Stomach (tissue), 9 donors: Measurements from ENCODE around the gene KDM3A. TPM values are rescaled to one million over a fixed set of nuclear protein-coding genes. Genes with fewer than 3 reads are reported as not detected.

Experiments used
- DNase-seq, 2 donors: peaks; one replicate each; pipeline versions ENCODE4 v3.0.0 to v3.0.0-alpha.2; 2013 to 2019
- H3K27ac ChIP-seq, 5 donors: fragments of 200-600 bp in 4 of 5; sonication (generic) in 4 of 5; one replicate each; pipeline ENCODE4 v1.5.1; 2013 to 2019; ENCODE audit warnings: mild to moderate bottlenecking in 1 of 5, moderate library complexity in 1 of 5
- H3K27me3 ChIP-seq, 3 donors: fragments of 200-600 bp; sonication (generic); one replicate each; pipeline ENCODE4 v1.5.1; 2017 to 2019; ENCODE audit warnings: mixed run types in 1 of 3
- H3K36me3 ChIP-seq, 4 donors: fragments of 200-600 bp; sonication (generic); 1 replicate in 3 of 4; 2 replicates in 1 of 4; pipeline ENCODE4 v1.5.1; 2016 to 2019
- H3K4me1 ChIP-seq, 4 donors: fragments of 200-600 bp; sonication (generic); one replicate each; pipeline ENCODE4 v1.5.1; 2016 to 2019
- H3K4me3 ChIP-seq, 4 donors: fragments of 200-600 bp; sonication (generic) in 3 of 4; one replicate each; pipeline ENCODE4 v1.5.1; 2016 to 2019; ENCODE audit warnings: mild to moderate bottlenecking in 1 of 4
- H3K9me3 ChIP-seq, 4 donors: fragments of 200-600 bp; sonication (generic); one replicate each; pipeline ENCODE4 v1.5.1; 2016 to 2019
- EP300 ChIP-seq: sonication (generic); formaldehyde crosslinking; IDR thresholded peaks from one replicate; pipeline ENCODE4 v1.6.1; 2017; ENCODE audit warnings: antibody characterized with exemption
- POLR2A ChIP-seq, 4 donors: fragments of 450-650 bp; IDR thresholded peaks; one replicate each; pipeline ENCODE4 v1.6.1; 2016; ENCODE audit warnings: antibody characterized with exemption in 4 of 4, control low read depth in 2 of 4, mild to moderate bottlenecking in 1 of 4, moderate library complexity in 1 of 4
- POLR2AphosphoS5 ChIP-seq, 3 donors: sonication (generic); formaldehyde crosslinking; IDR thresholded peaks; one replicate each; pipeline ENCODE4 v1.6.1; 2016; ENCODE audit warnings: antibody characterized with exemption in 3 of 3
- WGBS, 5 donors: extraction: QIAGEN DNeasy Blood & Tissue Kit in 3 of 5; methylation state at CpG; one replicate each; pipeline versions ENCODE4 v1.1.5 to v1.1.7; 2013 to 2018; 5-methylcytosine and 5-hydroxymethylcytosine counted together
- intact Hi-C: fragments of 100-400 bp; cut with DNase I; formaldehyde crosslinking; loops from one replicate; pipeline ENCODE4 v1.15.1; 2023; ENCODE audit warnings: low total_unique reads
- polyA plus RNA-seq, 3 donors: library from polyadenylated mRNA; stranded (reverse); fragments of 200-250 nt; gene quantifications; one replicate each; pipeline ENCODE4 v1.2.3, GENCODE V29; 2013
- total RNA-seq, 5 donors: library from RNA; depleted of rRNA; stranded (reverse); fragments of >200 nt; gene quantifications; one replicate each; pipeline versions ENCODE4 v1.1.0 to v1.2.3, GENCODE V29; 2014 to 2016
- TF ChIP-seq, protein P1 (sequence below), 7 experiments: fragments of 450-650 bp in 4 of 7; fragments of 200-600 bp in 3 of 7; sonication (generic) in 3 of 7; IDR thresholded peaks; one replicate each; pipeline ENCODE4 v1.5.1; 2016 to 2019; ENCODE audit warnings: antibody characterized with exemption in 7 of 7, control low read depth in 2 of 7, mild to moderate bottlenecking in 1 of 7
- donor health status: healthy with polysubstance abuse.
- donor health status: Bipolar disorder and iron deficiency.
- donor health status: healthy.

The KDM3A gene
- total and polyA plus RNA-seq, 8 donors, result 10.4 to 101 (median 32.0) TPM

DNA sequence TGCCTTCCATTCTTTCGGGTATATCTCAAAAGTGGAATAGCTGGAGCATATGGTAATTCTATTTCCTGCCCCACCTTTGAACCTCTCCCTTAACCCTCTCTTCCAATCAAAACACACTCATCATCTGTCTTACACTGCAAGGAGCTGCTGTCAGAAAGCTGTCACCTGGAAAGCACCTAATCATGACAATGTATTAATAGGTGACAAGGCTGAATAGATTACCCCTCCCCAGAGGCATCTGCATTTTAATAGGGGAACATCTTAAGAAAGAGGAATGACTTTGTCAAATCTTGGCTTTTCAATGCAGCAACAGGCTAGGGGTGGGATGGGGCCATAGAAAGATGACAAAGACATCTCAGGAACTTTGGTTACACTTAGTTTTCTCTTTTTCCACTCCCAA is 80.8 kb downstream of the KDM3A start:
- no peaks in the 10 kb centered on the region for H3K27me3 ChIP-seq
- H3K9me3 ChIP-seq, result peaks cover 0 to 9% (median 6%) of the 10 kb centered on the region in 4 donors
- DNase-seq, result no peak
- peaks cover 0 to 31% (median 24%) of the 10 kb centered on the region in 4 donors for H3K36me3 ChIP-seq
- peaks cover 0 to 13% (median 4%) of the 10 kb centered on the region in 4 donors for H3K4me1 ChIP-seq
- 90 to 100% (median 95%) methylated on average over 1 of the region's 1 CpG for WGBS, 5 donors
- intact Hi-C loops, result no loop called here
- no peak overlapping the region for H3K27ac ChIP-seq
- no peak overlapping the region for H3K4me3 ChIP-seq
- no peak for TF ChIP-seq POLR2AphosphoS5 (IDR thresholded peaks at IDR 0.05)
- TF ChIP-seq EP300, result no peak
- TF ChIP-seq POLR2A (IDR thresholded peaks at IDR 0.05), result no peak
- TF ChIP-seq, protein P1, sequence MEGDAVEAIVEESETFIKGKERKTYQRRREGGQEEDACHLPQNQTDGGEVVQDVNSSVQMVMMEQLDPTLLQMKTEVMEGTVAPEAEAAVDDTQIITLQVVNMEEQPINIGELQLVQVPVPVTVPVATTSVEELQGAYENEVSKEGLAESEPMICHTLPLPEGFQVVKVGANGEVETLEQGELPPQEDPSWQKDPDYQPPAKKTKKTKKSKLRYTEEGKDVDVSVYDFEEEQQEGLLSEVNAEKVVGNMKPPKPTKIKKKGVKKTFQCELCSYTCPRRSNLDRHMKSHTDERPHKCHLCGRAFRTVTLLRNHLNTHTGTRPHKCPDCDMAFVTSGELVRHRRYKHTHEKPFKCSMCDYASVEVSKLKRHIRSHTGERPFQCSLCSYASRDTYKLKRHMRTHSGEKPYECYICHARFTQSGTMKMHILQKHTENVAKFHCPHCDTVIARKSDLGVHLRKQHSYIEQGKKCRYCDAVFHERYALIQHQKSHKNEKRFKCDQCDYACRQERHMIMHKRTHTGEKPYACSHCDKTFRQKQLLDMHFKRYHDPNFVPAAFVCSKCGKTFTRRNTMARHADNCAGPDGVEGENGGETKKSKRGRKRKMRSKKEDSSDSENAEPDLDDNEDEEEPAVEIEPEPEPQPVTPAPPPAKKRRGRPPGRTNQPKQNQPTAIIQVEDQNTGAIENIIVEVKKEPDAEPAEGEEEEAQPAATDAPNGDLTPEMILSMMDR (IDR thresholded peaks at IDR 0.05), result no peak

DNA sequence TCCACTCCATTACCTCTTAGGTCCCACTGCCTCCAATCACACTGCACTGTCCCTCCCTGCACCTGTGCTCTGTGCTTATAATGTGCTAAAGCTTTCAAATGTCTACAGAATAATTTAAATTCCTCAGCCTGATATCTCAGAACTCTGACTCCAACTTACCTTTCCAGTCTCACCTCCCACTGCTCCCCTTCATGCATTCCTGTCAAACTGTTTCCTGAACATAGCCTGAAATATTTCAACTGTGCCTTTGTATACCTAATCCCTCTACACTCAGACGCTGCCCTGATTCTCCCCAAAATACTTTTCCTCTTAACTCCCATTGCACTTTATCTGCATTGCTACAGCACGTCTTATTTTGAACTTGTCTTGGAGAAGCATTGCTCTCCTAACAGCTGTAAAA is 81.5 kb downstream of the KDM3A start:
- WGBS, 5 donors, result 83 to 89% (median 87%) methylated on average over 2 of the region's 2 CpGs
- TF ChIP-seq POLR2A (IDR thresholded peaks at IDR 0.05), result no peak
- TF ChIP-seq, protein P1 (IDR thresholded peaks at IDR 0.05), result no peak
- TF ChIP-seq EP300, result no peak
- TF ChIP-seq POLR2AphosphoS5 (IDR thresholded peaks at IDR 0.05), result no peak
- intact Hi-C loops, result no loop called here
- H3K27me3 ChIP-seq, result no peaks in the 10 kb centered on the region
- H3K4me1 ChIP-seq, result peaks cover 0 to 13% (median 4%) of the 10 kb centered on the region in 4 donors
- no peak for DNase-seq
- peaks cover 0 to 39% (median 32%) of the 10 kb centered on the region in 4 donors for H3K36me3 ChIP-seq
- H3K4me3 ChIP-seq, result no peak overlapping the region
- H3K27ac ChIP-seq, result no peak overlapping the region
- H3K9me3 ChIP-seq, result peaks cover 0 to 9% (median 6%) of the 10 kb centered on the region in 4 donors

DNA sequence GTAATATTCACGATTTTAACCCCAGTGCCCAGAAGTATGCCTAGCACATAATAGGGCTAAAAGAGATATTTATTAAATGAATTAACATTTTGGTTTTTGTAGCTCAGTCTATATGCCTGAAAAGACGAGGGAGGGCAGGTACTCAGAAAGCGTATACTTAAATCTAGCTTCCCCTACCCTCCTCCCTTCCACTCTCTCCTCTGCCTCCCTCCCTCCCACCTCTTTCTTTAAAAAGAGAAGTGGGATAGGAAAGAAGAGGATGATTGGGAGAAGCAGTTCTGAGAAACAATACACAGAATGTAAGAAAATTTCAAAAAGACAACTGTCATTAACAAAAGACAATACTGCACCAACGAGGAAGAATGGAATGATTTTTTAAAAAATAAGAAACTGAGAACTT is 82.3 kb downstream of the KDM3A start:
- intact Hi-C loops, result no loop called here
- peaks cover 0 to 11% (median 4%) of the 10 kb centered on the region in 4 donors for H3K4me1 ChIP-seq
- no peak overlapping the region for H3K4me3 ChIP-seq
- TF ChIP-seq POLR2A (IDR thresholded peaks at IDR 0.05), result no peak
- TF ChIP-seq, protein P1 (IDR thresholded peaks at IDR 0.05), result no peak
- TF ChIP-seq POLR2AphosphoS5 (IDR thresholded peaks at IDR 0.05), result no peak
- no peak for TF ChIP-seq EP300
- peaks cover 0 to 9% (median 6%) of the 10 kb centered on the region in 4 donors for H3K9me3 ChIP-seq
- WGBS, 5 donors, result 96 to 99% (median 97%) methylated on average over 4 of the region's 4 CpGs
- no peak overlapping the region for H3K27ac ChIP-seq
- no peak for DNase-seq
- H3K27me3 ChIP-seq, result no peaks in the 10 kb centered on the region
- H3K36me3 ChIP-seq, result peaks cover 0 to 47% (median 40%) of the 10 kb centered on the region in 4 donors

DNA sequence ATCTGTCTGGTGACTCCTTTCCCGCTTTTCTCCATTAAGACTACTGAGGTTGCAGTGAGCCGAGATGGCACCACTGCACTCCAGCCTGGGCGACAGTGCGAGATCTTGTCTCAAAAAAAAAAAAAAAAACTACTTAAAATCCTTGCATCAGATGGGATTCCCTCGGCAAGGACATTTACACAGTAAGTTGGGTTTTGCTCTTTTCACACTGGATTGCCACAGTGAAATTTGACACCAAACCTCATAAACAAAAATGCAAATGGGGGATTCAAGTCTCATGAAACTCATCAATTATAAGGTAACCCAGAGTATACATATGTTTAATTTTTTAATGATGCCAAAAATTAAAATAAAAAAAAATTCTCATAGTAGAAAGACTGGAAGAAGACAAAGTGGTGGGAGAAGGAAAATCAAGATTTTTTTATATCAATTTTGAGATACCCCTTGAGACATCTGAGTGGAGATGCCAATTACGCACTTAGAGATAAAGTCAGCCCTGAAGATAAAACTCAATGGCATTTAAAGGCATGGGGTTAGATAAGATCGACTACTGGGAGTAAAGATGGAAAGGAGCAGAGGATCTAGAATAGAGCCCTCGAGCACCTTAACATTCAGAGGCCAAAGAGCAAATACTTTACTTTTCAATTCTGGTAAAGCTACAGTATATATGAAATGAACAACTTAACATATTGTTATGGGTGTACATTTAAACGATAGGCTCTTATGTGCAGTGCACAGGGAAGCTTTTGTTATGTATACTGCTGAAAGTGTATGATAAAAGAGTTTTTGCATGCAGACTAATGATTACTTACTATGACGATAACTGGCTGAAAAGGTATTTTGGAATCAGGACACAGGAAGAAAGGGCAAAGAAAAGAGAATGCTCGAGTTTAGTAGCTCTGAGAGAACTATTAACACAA is 84.5 kb downstream of the KDM3A start:
- TF ChIP-seq POLR2A (IDR thresholded peaks at IDR 0.05) (no peak), POLR2AphosphoS5 (IDR thresholded peaks at IDR 0.05) (no peak), EP300 (no peak)
- TF ChIP-seq, protein P1 (IDR thresholded peaks at IDR 0.05), result no peak
- Histone ChIP-seq H3K27me3 (no peaks in the 10 kb centered on the region), H3K4me3 (no peak overlapping the region), H3K4me1 (no peaks in the 10 kb centered on the region), H3K27ac (no peak overlapping the region), H3K9me3 (peaks cover 0 to under 1% (median under 1%) of the 10 kb centered on the region in 4 donors), H3K36me3 (peaks cover 0 to 45% (median 42%) of the 10 kb centered on the region in 4 donors)
- intact Hi-C loops, result no loop called here
- WGBS, 5 donors, result 75 to 82% (median 78%) methylated on average over 11 of the region's 11 CpGs
- no peak for DNase-seq
